DOHH2 (cell line): ENCODE measurements around the gene SRI.

Source experiments
- H3F3A ChIP-seq: fragments of 200-600 bp; sonication (generic), shearing (Covaris generic); 2 replicates; pipeline ENCODE4 v1.6.0; 2016; ENCODE audit warnings: antibody characterized with exemption, mild to moderate bottlenecking; ENCODE audit not compliant: control insufficient read depth, insufficient read depth
- H3K27ac ChIP-seq: fragments of 200-600 bp; sonication (generic); 2 replicates; pipeline ENCODE4 v1.5.1; 2014; ENCODE audit warnings: low read depth, mild to moderate bottlenecking, low read length, moderate library complexity
- H3K27me3 ChIP-seq: fragments of 200-600 bp; sonication (generic); 2 replicates; pipeline ENCODE4 v1.6.1; 2014; ENCODE audit warnings: mild to moderate bottlenecking, low read length, mixed read lengths; ENCODE audit not compliant: control insufficient read depth
- H3K36me3 ChIP-seq: fragments of 200-600 bp; sonication (generic); 2 replicates; pipeline ENCODE4 v1.6.1; 2014; ENCODE audit warnings: mild to moderate bottlenecking, low read length, moderate library complexity, mixed read lengths; ENCODE audit not compliant: control insufficient read depth
- H3K4me1 ChIP-seq: fragments of 200-600 bp; sonication (generic); 2 replicates; pipeline ENCODE4 v1.6.1; 2014; ENCODE audit warnings: mild to moderate bottlenecking, low read length, mixed read lengths; ENCODE audit not compliant: control insufficient read depth
- H3K4me2 ChIP-seq: fragments of 200-600 bp; sonication (generic); 2 replicates; pipeline ENCODE4 v1.6.0; 2014; ENCODE audit warnings: mild to moderate bottlenecking, low read length, moderate library complexity
- H3K4me3 ChIP-seq: fragments of 200-600 bp; sonication (generic); 2 replicates; pipeline ENCODE4 v1.5.1; 2014; ENCODE audit warnings: mild to moderate bottlenecking, low read length, mixed read lengths
- H3K79me2 ChIP-seq: fragments of 200-600 bp; sonication (generic); 2 replicates; pipeline ENCODE4 v1.6.1; 2014; ENCODE audit warnings: mild to moderate bottlenecking, low read length, mixed read lengths; ENCODE audit not compliant: control insufficient read depth
- H3K9me2 ChIP-seq: fragments of 200-600 bp; sonication (generic); replicated peaks from 2 replicates; pipeline ENCODE4 v1.6.1; 2014; ENCODE audit warnings: mild to moderate bottlenecking, low read length, mixed read lengths; ENCODE audit not compliant: control insufficient read depth
- H3K9me3 ChIP-seq: fragments of 200-600 bp; sonication (generic); 2 replicates; pipeline ENCODE4 v1.6.1; 2014; ENCODE audit warnings: antibody characterized with exemption, low read length, mixed read lengths; ENCODE audit not compliant: control insufficient read depth, insufficient read depth
- H4K20me1 ChIP-seq: fragments of 200-600 bp; sonication (generic); 2 replicates; pipeline ENCODE4 v1.6.0; 2014; ENCODE audit warnings: low read depth, mild to moderate bottlenecking, antibody characterized with exemption, low read length, moderate library complexity; ENCODE audit not compliant: control insufficient read depth, insufficient read depth
- CTCF ChIP-seq: fragments of 200-600 bp; sonication (generic); IDR thresholded peaks from one replicate; pipeline ENCODE4 v1.5.1; 2014; ENCODE audit warnings: antibody characterized with exemption, mild to moderate bottlenecking, low read depth, low read length; ENCODE audit not compliant: poor library complexity, severe bottlenecking
- EZH2phosphoT487 ChIP-seq: fragments of 200-600 bp; sonication (generic); IDR thresholded peaks from 2 replicates; pipeline ENCODE4 v1.6.1; 2017; ENCODE audit warnings: borderline replicate concordance, mild to moderate bottlenecking, antibody characterized with exemption, low read length, moderate library complexity, mixed read lengths

Gene SRI

GRCh38 chr7:88200261-88200660 is 19.6 kb downstream of the SRI start:
- Histone ChIP-seq H3F3A (no peaks in the 10 kb centered on the region), H3K9me2 (no peaks in the 10 kb centered on the region), H3K4me3 (no peak overlapping the region), H3K36me3 (peaks cover 24% of the 10 kb centered on the region), H3K79me2 (no peaks in the 10 kb centered on the region), H4K20me1 (no peaks in the 10 kb centered on the region), H3K9me3 (no peaks in the 10 kb centered on the region), H3K27me3 (no peaks in the 10 kb centered on the region), H3K27ac (no peak overlapping the region), H3K4me1 (no peaks in the 10 kb centered on the region), H3K4me2 (no peak overlapping the region)
- TF ChIP-seq CTCF (no peak), EZH2phosphoT487 (no peak)

GRCh38 chr7:88191911-88192310 is 27.9 kb downstream of the SRI start:
- no peaks in the 10 kb centered on the region for H3K4me1 ChIP-seq

GRCh38 chr7:88185650-88186049 is 34.2 kb downstream of the SRI start:
- Histone ChIP-seq H3K4me2 (no peak overlapping the region), H3K4me1 (no peaks in the 10 kb centered on the region), H3K9me2 (no peaks in the 10 kb centered on the region), H3K4me3 (no peak overlapping the region), H3K27ac (no peak overlapping the region), H3F3A (no peaks in the 10 kb centered on the region), H3K9me3 (no peaks in the 10 kb centered on the region), H3K27me3 (no peaks in the 10 kb centered on the region), H3K36me3 (no peaks in the 10 kb centered on the region), H3K79me2 (no peaks in the 10 kb centered on the region), H4K20me1 (no peaks in the 10 kb centered on the region)
- no peak for TF ChIP-seq CTCF
- TF ChIP-seq EZH2phosphoT487, result no peak

More at GRCh38 chr7:88191911-88192310, 27.9 kb downstream of the SRI start:
- H3K27ac ChIP-seq, result no peak overlapping the region
- no peaks in the 10 kb centered on the region for H4K20me1 ChIP-seq
- no peaks in the 10 kb centered on the region for H3K9me2 ChIP-seq
- no peak overlapping the region for H3K4me2 ChIP-seq
- TF ChIP-seq CTCF, result no peak
- no peak for TF ChIP-seq EZH2phosphoT487
- no peaks in the 10 kb centered on the region for H3K79me2 ChIP-seq
- no peaks in the 10 kb centered on the region for H3K9me3 ChIP-seq
- peaks cover 5% of the 10 kb centered on the region; the same call in 1 of the 2 replicates for H3K27me3 ChIP-seq
- H3K36me3 ChIP-seq, result no peaks in the 10 kb centered on the region
- H3F3A ChIP-seq, result no peaks in the 10 kb centered on the region
- no peak overlapping the region for H3K4me3 ChIP-seq
